Measurements from ENCODE around the gene KXD1. TPM values are rescaled to one million over a fixed set of nuclear protein-coding genes. Genes with fewer than 3 reads are reported as not detected.

Gene KXD1
- total and polyA plus RNA-seq, 10 of the 15 experiments (the other 5 are each of a cell fraction or from before 2014, with no cell fraction given): 27.5 to 209 (median 129) TPM

DNA sequence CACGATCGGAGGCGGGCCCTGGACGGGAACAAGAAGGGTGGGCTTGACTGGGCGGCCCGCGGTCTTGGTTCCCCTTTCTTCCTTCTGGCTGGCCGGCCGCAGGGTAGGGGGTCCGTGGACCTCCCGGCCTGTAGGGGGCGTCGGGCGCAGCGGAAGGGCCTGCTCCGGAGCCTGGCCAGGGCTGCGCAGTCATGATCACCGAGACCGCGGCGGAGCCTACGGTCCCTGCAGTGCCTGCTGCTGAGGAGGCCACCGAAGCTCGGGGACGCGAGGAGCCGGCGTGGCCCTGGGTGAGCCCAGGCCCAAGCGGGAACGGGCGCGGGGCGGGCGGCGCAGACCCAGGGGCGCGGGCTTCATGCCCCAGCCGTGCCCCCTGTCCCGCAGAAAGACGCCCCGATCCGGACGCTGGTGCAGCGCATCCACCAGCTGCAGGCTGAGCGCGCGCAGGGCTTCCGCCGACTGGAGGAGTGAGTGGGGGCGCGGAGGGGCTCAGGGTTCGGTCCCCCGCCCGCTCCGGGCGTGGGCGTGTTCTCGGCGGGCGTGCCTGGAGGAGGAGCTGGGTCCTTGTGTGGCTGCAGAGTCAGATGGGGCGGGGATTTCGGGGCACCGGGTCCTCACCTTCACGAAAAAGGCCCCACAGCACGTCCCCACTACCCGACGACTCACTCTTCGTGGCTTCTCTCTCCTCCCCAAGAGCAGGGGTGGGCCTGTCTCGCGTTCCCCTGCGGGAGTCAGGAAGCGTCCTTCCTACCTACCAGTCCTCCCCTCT, 31.1 kb downstream of the KXD1 start, which contains the start of gene REX1BD (continued):
- TF ChIP-seq, protein P1, sequence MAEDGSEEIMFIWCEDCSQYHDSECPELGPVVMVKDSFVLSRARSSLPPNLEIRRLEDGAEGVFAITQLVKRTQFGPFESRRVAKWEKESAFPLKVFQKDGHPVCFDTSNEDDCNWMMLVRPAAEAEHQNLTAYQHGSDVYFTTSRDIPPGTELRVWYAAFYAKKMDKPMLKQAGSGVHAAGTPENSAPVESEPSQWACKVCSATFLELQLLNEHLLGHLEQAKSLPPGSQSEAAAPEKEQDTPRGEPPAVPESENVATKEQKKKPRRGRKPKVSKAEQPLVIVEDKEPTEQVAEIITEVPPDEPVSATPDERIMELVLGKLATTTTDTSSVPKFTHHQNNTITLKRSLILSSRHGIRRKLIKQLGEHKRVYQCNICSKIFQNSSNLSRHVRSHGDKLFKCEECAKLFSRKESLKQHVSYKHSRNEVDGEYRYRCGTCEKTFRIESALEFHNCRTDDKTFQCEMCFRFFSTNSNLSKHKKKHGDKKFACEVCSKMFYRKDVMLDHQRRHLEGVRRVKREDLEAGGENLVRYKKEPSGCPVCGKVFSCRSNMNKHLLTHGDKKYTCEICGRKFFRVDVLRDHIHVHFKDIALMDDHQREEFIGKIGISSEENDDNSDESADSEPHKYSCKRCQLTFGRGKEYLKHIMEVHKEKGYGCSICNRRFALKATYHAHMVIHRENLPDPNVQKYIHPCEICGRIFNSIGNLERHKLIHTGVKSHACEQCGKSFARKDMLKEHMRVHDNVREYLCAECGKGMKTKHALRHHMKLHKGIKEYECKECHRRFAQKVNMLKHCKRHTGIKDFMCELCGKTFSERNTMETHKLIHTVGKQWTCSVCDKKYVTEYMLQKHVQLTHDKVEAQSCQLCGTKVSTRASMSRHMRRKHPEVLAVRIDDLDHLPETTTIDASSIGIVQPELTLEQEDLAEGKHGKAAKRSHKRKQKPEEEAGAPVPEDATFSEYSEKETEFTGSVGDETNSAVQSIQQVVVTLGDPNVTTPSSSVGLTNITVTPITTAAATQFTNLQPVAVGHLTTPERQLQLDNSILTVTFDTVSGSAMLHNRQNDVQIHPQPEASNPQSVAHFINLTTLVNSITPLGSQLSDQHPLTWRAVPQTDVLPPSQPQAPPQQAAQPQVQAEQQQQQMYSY (CRISPR knock-in tag; IDR thresholded peaks at IDR 0.05): no peak
- TF ChIP-seq, protein P2, sequence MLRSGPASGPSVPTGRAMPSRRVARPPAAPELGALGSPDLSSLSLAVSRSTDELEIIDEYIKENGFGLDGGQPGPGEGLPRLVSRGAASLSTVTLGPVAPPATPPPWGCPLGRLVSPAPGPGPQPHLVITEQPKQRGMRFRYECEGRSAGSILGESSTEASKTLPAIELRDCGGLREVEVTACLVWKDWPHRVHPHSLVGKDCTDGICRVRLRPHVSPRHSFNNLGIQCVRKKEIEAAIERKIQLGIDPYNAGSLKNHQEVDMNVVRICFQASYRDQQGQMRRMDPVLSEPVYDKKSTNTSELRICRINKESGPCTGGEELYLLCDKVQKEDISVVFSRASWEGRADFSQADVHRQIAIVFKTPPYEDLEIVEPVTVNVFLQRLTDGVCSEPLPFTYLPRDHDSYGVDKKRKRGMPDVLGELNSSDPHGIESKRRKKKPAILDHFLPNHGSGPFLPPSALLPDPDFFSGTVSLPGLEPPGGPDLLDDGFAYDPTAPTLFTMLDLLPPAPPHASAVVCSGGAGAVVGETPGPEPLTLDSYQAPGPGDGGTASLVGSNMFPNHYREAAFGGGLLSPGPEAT (IDR thresholded peaks at IDR 0.05; ENCODE audit: low read depth): peak; percentile 46; the same call in 1 of the 2 replicates
- TF ChIP-seq, protein P3, sequence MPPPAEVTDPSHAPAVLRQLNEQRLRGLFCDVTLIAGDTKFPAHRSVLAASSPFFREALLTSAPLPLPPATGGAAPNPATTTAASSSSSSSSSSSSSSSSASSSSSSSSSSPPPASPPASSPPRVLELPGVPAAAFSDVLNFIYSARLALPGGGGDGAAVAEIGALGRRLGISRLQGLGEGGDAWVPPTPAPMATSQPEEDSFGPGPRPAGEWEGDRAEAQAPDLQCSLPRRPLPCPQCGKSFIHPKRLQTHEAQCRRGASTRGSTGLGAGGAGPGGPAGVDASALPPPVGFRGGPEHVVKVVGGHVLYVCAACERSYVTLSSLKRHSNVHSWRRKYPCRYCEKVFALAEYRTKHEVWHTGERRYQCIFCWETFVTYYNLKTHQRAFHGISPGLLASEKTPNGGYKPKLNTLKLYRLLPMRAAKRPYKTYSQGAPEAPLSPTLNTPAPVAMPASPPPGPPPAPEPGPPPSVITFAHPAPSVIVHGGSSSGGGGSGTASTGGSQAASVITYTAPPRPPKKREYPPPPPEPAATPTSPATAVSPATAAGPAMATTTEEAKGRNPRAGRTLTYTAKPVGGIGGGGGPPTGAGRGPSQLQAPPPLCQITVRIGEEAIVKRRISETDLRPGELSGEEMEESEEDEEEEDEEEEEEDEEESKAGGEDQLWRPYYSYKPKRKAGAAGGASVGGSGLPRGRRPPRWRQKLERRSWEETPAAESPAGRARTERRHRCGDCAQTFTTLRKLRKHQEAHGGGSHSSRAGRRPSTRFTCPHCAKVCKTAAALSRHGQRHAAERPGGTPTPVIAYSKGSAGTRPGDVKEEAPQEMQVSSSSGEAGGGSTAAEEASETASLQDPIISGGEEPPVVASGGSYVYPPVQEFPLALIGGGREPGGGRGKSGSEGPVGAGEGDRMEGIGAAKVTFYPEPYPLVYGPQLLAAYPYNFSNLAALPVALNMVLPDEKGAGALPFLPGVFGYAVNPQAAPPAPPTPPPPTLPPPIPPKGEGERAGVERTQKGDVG (CRISPR knock-in tag; IDR thresholded peaks at IDR 0.05): no peak
- TF ChIP-seq MXI1 (IDR thresholded peaks at IDR 0.05; ENCODE audit: low read depth, low read length) (0 out of 2 replicates have a peak, but pooled peaks have one; percentile 61), RELA (IDR thresholded peaks at IDR 0.05; ENCODE audit: borderline replicate concordance, partially characterized antibody) (peak; percentile 65), SMAD5 (IDR thresholded peaks at IDR 0.05; ENCODE audit: low read depth) (peak; percentile 66; the same call in 1 of the 2 replicates), NFXL1 (IDR thresholded peaks at IDR 0.05; ENCODE audit: borderline replicate concordance) (no peak), EGR1 (IDR thresholded peaks at IDR 0.05; ENCODE audit: borderline replicate concordance in 1 of 2, low read depth in 2 of 2, low read length in 2 of 2) (peak; percentile 33 to 97), NBN (IDR thresholded peaks at IDR 0.05) (peak; percentile 66; the same call in 1 of the 2 replicates), MTA3 (IDR thresholded peaks at IDR 0.05; ENCODE audit: borderline replicate concordance, low read length) (no peak), CREB1 (IDR thresholded peaks at IDR 0.05; ENCODE audit: low read depth) (peak; percentile 70), CHD1 (IDR thresholded peaks at IDR 0.05; ENCODE audit: low read depth, low read length) (0 out of 2 replicates have a peak, but pooled peaks have one; percentile 26), PAX5 (IDR thresholded peaks at IDR 0.05; ENCODE audit: borderline replicate concordance, low read depth, low read length) (0 out of 2 replicates have a peak, but pooled peaks have one; percentile 33), TCF3 (IDR thresholded peaks at IDR 0.05; ENCODE audit: borderline replicate concordance, insufficient read depth, low read depth, low read length) (0 out of 2 replicates have a peak, but pooled peaks have one; percentile 66), TCF12 (IDR thresholded peaks at IDR 0.05; ENCODE audit: low read depth, low read length) (peak; percentile 24; the same call in 1 of the 2 replicates)
